Glutamatergic neuron (in vitro differentiated cells): Measurements from ENCODE around the gene CRMP1. TPM values are rescaled to one million over a fixed set of nuclear protein-coding genes. Genes with fewer than 3 reads are reported as not detected.
"Not testable (repeated sequence)": the region's sequence is repeated elsewhere in the genome, so short reads cannot be mapped to it uniquely, and the experiment has no call there.

Experiments
- DNase-seq: peaks from one replicate; pipeline ENCODE4 v3.0.0; 2022
- H3K27ac Mint-ChIP-seq: one replicate; pipeline ENCODE4 v1.8.0; 2020; ENCODE audit warnings: mild to moderate bottlenecking, mixed read lengths, inconsistent platforms; ENCODE audit not compliant: unreplicated experiment
- H3K27me3 Mint-ChIP-seq: one replicate; pipeline ENCODE4 v1.8.0; 2020; ENCODE audit warnings: mild to moderate bottlenecking, moderate library complexity, mixed read lengths, inconsistent platforms; ENCODE audit not compliant: unreplicated experiment
- H3K36me3 Mint-ChIP-seq: one replicate; pipeline ENCODE4 v1.8.0; 2020; ENCODE audit warnings: mild to moderate bottlenecking, mixed read lengths, inconsistent platforms; ENCODE audit not compliant: unreplicated experiment
- H3K4me1 Mint-ChIP-seq: one replicate; pipeline ENCODE4 v1.8.0; 2020; ENCODE audit warnings: mild to moderate bottlenecking, low read depth, mixed read lengths, inconsistent platforms; ENCODE audit not compliant: unreplicated experiment
- H3K4me3 Mint-ChIP-seq: one replicate; pipeline ENCODE4 v1.8.0; 2020; ENCODE audit warnings: mild to moderate bottlenecking, mixed read lengths, inconsistent platforms; ENCODE audit not compliant: unreplicated experiment
- H3K9me3 Mint-ChIP-seq: one replicate; pipeline ENCODE4 v1.8.0; 2020; ENCODE audit warnings: mild to moderate bottlenecking, moderate library complexity, mixed read lengths, inconsistent platforms; ENCODE audit not compliant: unreplicated experiment
- total RNA-seq: library from RNA; stranded (reverse); fragmentation: NEBNext Ultra II Directional; extraction: Animal tissue kit (Norgen Biotek cat#: 25700); gene quantifications from one replicate; pipeline ENCODE4 v1.2.1, GENCODE V29; 2021; ENCODE audit not compliant: unreplicated experiment
- TF ChIP-seq, protein P1 (sequence below): fragments of 200-600 bp; sonication (generic); IDR thresholded peaks from one replicate; pipeline ENCODE4 v1.5.0; 2021; ENCODE audit not compliant: partially characterized antibody, unreplicated experiment

Gene CRMP1
- total RNA-seq, 1 donor from 2014 or later, result 947 TPM

DNA sequence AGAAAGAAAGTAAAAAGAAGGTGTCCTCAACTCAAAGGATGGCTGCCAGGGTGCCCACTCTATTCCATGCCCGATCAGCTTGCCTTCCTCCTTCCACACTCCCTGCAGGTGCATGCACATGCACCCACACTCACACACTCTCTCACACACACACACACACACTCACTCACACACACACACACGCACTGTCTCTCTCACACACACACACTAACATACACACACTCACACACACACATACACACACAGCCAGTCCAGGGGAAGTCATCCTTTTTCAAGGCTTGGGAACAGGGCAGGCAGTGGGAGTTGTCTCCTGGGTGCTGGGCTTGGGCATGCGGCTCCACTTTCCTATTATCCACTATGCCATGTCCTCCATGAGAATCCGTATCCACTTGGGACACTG is 50.4 kb downstream of the CRMP1 start:
- peaks cover 10% of the 10 kb centered on the region for H3K36me3 Mint-ChIP-seq
- TF ChIP-seq, protein P1, sequence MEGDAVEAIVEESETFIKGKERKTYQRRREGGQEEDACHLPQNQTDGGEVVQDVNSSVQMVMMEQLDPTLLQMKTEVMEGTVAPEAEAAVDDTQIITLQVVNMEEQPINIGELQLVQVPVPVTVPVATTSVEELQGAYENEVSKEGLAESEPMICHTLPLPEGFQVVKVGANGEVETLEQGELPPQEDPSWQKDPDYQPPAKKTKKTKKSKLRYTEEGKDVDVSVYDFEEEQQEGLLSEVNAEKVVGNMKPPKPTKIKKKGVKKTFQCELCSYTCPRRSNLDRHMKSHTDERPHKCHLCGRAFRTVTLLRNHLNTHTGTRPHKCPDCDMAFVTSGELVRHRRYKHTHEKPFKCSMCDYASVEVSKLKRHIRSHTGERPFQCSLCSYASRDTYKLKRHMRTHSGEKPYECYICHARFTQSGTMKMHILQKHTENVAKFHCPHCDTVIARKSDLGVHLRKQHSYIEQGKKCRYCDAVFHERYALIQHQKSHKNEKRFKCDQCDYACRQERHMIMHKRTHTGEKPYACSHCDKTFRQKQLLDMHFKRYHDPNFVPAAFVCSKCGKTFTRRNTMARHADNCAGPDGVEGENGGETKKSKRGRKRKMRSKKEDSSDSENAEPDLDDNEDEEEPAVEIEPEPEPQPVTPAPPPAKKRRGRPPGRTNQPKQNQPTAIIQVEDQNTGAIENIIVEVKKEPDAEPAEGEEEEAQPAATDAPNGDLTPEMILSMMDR, result no peak

DNA sequence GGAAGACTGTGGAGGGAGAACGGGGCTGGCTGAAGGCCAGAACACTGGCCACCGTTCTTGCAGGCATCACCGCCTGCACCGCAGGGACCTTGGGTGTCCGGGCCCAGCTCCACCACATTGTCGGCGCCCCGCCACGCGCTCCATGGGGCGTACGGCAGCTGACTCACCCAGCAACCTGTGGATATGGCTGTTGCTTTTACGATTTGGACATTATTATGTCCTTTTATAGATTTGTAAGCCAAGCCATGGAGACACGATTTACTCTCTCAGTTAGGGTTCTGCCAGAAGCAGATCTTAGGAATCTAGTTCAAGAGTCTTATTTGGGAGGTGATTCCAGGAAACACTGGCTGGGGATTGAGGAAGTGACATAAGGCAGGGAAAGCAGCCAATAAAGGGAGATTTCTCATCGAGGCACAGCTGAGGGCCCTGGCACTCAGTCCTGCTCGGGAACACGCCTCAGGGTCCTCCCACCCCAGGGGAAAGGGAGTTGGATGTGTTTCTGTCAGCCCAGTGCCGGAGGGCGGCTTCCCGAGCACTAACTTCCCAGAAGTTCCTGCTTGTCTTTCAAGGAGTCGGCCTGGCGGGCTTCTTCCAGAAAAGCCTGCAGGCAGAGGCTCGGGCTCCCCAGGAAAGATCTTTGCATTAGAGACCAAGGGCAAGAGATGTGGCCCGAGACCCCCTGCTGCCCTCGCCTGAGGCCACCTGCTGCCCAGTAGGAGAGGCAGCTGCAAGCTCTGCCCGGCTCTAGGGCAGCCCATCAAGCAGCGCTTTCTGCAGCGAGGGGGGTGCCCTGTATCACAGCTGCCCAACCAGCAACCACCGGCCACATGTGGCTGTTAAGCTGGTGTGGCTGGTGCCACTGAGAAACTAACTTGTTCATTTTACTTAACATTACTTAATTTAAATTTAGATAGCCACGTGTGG is 52.9 kb downstream of the CRMP1 start:
- peaks cover 18% of the 10 kb centered on the region for H3K27me3 Mint-ChIP-seq
- H3K36me3 Mint-ChIP-seq, result peaks cover 10% of the 10 kb centered on the region
- TF ChIP-seq, protein P1, result no peak
- no peak overlapping the region for H3K4me3 Mint-ChIP-seq
- peaks cover 33% of the 10 kb centered on the region for H3K9me3 Mint-ChIP-seq
- H3K4me1 Mint-ChIP-seq, result peaks cover 10% of the 10 kb centered on the region
- peak overlapping the region; percentile 31 for H3K27ac Mint-ChIP-seq
- DNase-seq, result no peak

More for the DNA sequence above, 50.4 kb downstream of the CRMP1 start:
- DNase-seq, result no peak
- Mint-ChIP-seq H3K27ac (peak overlapping the region; percentile 71), H3K4me1 (peaks cover 7% of the 10 kb centered on the region), H3K4me3 (no peak overlapping the region), H3K9me3 (peaks cover 27% of the 10 kb centered on the region), H3K27me3 (peaks cover 8% of the 10 kb centered on the region)

DNA sequence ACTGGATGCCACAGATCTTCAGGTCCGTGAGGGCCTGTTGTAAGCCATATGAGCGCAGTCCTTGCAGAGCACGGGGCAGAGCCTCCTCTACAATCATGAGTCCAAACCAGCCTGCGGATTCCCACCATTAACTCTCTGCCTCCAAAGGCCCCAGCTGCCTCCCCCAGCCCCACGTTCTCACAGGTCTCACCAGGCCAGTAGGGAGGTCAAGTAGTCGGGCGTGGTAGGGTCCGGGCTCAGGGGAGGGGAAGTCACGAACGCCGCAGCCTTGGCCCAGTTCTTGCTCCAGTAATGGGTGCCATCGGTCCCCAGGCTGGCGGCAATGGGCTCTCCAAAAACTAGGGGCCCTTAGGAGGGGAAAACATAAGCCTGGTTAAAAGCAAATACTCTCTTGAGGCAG is 53.6 kb downstream of the CRMP1 start:
- Mint-ChIP-seq H3K4me3 (no peak overlapping the region), H3K9me3 (peaks cover 33% of the 10 kb centered on the region), H3K27ac (peak overlapping the region; percentile 43), H3K4me1 (peaks cover 10% of the 10 kb centered on the region), H3K27me3 (peaks cover 19% of the 10 kb centered on the region), H3K36me3 (peaks cover 10% of the 10 kb centered on the region)
- TF ChIP-seq, protein P1, result no peak
- no peak for DNase-seq

DNA sequence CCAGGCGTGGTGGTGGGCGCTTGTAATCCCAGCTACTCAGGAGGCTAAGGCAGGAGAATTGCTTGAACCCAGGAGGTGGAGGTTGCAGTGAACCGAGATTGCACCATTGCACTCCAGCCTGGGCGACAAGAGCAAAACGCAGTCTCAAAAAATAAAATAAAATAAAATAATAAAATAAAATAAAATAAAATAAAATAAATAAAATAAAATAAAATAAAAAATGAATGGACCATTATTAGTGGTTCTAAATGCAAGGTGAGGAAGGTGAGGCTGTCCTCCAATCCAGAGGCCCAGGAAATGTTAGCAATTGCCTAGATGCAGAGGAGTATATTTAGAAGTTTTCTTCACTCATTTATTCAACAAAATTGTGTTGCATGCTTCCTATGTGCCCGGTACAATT is 55.4 kb downstream of the CRMP1 start:
- DNase-seq, H3K36me3 Mint-ChIP-seq: not testable (repeated sequence)

DNA sequence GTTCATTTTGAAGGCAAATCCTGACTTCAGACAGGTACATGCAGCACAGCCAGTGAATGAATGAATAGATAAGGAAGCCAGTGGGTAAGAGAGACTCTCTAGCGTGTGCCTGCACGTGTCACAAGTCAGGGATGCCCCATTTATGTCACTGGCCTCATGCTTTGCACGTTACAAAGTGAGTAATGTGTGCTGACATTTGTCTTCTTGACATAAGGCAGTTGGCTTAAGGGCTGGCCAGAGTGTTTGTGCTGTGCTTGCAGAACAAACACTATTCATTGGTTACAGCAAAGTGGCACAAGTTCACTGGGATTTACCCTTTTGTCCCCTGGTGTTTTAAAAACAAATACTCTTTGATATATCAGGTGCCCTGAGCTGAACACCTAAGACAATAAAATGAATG is 55.9 kb downstream of the CRMP1 start:
- TF ChIP-seq, protein P1, result no peak
- Mint-ChIP-seq H3K27ac (no peak overlapping the region), H3K27me3 (peaks cover 22% of the 10 kb centered on the region), H3K4me3 (no peak overlapping the region), H3K4me1 (peaks cover 10% of the 10 kb centered on the region), H3K9me3 (peaks cover 32% of the 10 kb centered on the region), H3K36me3 (peaks cover 5% of the 10 kb centered on the region)
- no peak for DNase-seq

More for the DNA sequence above, 55.4 kb downstream of the CRMP1 start:
- peaks cover 32% of the 10 kb centered on the region for H3K9me3 Mint-ChIP-seq
- H3K4me1 Mint-ChIP-seq, result peaks cover 11% of the 10 kb centered on the region
- H3K4me3 Mint-ChIP-seq, result not testable (repeated sequence)
- H3K27ac Mint-ChIP-seq, result peak overlapping the region; percentile 41
- peaks cover 22% of the 10 kb centered on the region for H3K27me3 Mint-ChIP-seq
